ENCODE data around the gene SLC12A4.

GRCh38 chr16:67942200-67942509, 26.3 kb downstream of the SLC12A4 start:
- TF ChIP-seq POLR2A (IDR thresholded peaks at IDR 0.05), result no peak
- no peak for TF ChIP-seq POLR2AphosphoS5 (IDR thresholded peaks at IDR 0.05)
- no peak for TF ChIP-seq EP300 (IDR thresholded peaks at IDR 0.05)

All from suprapubic skin (tissue), 4 donors.